ENCODE data around the gene NCS1. TPM values are rescaled to one million over a fixed set of nuclear protein-coding genes. Genes with fewer than 3 reads are reported as not detected.
"Not testable (repeated sequence)": the region's sequence is repeated elsewhere in the genome, so short reads cannot be mapped to it uniquely, and the experiment has no call there.

NCS1 gene
- polyA plus RNA-seq, 3 donors = 1.3 to 5.2 (median 3.9) TPM

GRCh38 chr9:130241198-130241535, 69.0 kb downstream of the NCS1 start:
- no peak overlapping the region for H3K27ac ChIP-seq (ENCODE audit: low read depth, low read length)
- WGBS, 3 donors = 76 to 100% (median 81%) methylated on average over 1 of the region's 1 CpG

GRCh38 chr9:130242270-130243014, 70.2 kb downstream of the NCS1 start:
- 79 to 86% (median 85%) methylated on average over 11 of the region's 11 CpGs for WGBS, 3 donors
- no peak overlapping the region for H3K27ac ChIP-seq (ENCODE audit: low read depth, low read length)

- no peak overlapping the region for H3K27ac ChIP-seq (ENCODE audit: low read depth, low read length)
- WGBS, 3 donors = 21 to 28% (median 28%) methylated on average over 34 to 35 of the region's 35 CpGs
Observed at GRCh38 chr9:130243015-130243881, 71.0 kb downstream of the NCS1 start.

DNA sequence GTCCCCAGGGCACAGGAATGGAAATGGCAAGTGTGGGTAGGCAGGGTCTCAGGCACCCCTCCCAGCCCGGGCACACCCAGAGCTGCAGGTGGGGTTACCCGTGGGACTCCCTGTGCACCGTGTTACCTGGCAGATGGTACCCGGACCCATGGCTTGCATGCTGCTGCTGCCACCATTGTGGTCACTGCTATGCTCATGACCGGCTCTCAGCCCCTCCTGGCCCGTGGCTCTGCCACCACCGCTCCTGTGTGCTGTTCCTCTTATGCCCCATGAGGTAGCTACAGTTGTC, 71.6 kb downstream of the NCS1 start:
- no peak overlapping the region for H3K27ac ChIP-seq (ENCODE audit: low read depth, low read length)
- whole genome bisulfite sequencing, 3 donors = 69 to 96% (median 93%) methylated on average over 7 of the region's 7 CpGs

DNA sequence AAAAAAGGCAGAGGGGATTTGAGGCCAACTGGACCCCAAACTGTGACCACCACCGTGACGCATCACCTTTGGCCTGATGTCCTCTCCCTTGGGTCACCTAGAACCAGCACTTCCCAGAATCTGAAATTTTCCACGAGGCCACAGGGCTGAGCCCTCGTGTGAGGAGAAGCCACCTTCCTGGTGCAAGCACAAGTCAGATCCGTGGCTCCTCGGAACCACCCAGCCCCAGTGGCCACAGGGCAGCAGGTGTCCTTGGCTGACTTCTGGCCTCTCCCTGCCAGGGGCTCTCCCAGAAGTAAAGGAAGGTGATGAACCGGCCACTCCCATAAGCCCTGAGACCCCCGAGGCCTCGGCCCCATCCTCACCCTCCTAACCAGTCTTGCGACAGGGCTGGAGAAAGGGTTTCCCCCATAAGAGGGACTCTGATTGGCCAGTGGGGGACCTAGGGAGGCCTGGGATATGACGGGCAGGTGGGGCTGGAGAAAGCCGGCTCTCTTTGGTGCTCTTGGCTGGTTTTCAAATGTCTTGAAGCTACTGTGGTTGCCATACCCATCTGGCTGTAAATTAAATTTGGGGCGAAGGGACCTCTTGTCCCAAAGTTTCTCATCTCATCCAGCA, 72.5 kb downstream of the NCS1 start:
- H3K27ac ChIP-seq (ENCODE audit: low read depth, low read length) = no peak overlapping the region
- 80 to 92% (median 92%) methylated on average over 11 to 13 of the region's 13 CpGs for WGBS, 3 donors

GRCh38 chr9:130245474-130245873, 73.3 kb downstream of the NCS1 start:
- H3K27ac ChIP-seq (ENCODE audit: low read depth, low read length) = no peak overlapping the region
- 87 to 94% (median 91%) methylated on average over 11 of the region's 11 CpGs for WGBS, 3 donors

- 87 to 90% (median 90%) methylated on average over 3 of the region's 3 CpGs for WGBS, 3 donors
- H3K27ac ChIP-seq (ENCODE audit: low read depth, low read length) = no peak overlapping the region
Observed at GRCh38 chr9:130246126-130246525, 73.9 kb downstream of the NCS1 start.

GRCh38 chr9:130254747-130255630, 82.8 kb downstream of the NCS1 start:
- whole genome bisulfite sequencing, 3 donors = 81 to 88% (median 82%) methylated on average over 23 of the region's 23 CpGs
- no peak overlapping the region for H3K27ac ChIP-seq (ENCODE audit: low read depth, low read length)

DNA sequence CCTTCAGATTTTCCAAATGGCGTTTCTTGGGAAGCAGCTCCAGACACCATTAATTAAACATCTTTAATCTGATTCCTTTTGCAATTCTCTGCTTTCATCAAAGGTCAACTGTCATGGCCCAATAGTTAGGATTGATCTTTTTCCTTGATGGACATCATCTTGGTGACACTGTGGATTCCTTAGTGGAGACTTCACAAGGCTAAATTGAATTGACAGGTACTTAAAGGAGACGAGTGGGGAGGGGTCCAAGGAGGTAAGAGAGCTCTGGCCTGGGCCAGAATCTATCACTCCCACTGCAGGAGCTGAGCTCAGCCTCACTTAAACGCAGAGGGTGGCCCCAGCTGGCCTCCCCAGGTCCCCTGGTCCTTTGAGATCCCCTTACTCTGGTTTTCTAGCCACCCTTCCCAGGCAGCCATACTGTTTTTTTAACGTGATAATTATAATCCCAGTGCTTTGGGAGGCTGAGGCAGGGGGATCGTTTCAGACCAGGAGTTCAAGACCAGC, 83.5 kb downstream of the NCS1 start:
- H3K27ac ChIP-seq (ENCODE audit: low read depth, low read length) = no peak overlapping the region
- 60 to 76% (median 71%) methylated on average over 5 of the region's 5 CpGs for WGBS, 3 donors

DNA sequence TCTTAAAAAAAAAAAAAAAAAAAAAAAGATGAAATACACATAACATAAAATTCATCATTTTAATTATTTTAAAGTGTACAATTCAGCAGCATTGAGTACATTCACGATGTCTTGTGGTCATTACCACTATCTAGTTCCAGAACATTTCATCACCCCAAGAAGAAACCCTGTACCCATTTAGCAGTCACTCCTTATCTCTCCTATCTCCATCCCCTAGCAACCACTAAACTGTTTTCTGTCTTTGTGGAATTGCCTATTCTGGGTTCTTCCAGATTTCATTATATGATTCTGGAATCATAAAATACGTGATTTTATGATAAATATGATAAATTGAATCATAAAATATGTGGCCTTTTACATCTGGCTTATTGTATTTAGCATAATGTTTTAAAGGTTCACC, 84.4 kb downstream of the NCS1 start:
- H3K27ac ChIP-seq (ENCODE audit: low read depth, low read length) = no peak overlapping the region
- 74 to 76% (median 76%) methylated on average over 2 of the region's 2 CpGs for WGBS, 3 donors

DNA sequence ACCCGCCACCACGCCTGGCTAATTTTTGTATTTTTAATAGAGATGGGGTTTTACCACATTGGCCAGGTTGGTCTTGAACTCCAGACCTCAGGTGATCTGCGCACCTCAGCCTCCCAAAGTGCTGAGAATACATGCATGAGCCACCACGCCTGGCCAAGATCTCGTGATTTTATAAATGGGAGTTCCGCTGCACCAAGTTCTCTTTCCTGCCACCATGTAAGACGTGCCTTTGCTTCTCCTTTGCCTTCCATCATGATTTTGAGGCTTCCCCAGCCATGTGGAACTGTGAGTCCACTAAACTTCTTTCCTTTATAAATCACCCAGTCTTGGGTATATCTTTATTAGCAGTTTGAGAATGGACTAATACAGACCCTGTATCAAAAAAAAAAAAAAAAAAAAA, 85.9 kb downstream of the NCS1 start:
- 92 to 97% (median 92%) methylated on average over 7 of the region's 7 CpGs for WGBS, 3 donors
- not testable (repeated sequence) for H3K27ac ChIP-seq (ENCODE audit: low read depth, low read length)

DNA sequence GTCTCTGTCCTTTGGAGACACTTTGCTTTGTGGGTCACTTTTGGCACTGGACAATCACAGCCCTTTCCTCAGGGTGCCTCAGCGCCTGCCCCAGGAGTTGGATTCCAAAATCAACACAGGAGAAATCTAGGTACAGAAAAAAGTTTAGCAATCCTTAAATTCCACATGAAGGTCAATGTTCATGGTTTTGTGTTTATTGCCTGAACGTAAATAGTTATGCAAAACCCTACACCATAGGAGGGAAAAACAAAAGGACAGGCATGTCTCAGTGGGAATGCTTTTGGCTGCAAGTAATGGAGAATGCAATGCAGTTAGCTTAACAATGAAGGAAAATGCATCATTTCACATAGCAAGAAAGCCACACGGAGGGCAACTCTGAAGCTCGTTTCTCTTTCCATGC, 86.8 kb downstream of the NCS1 start:
- no peak overlapping the region for H3K27ac ChIP-seq (ENCODE audit: low read depth, low read length)
- 76 to 86% (median 85%) methylated on average over 4 of the region's 4 CpGs for WGBS, 3 donors

- WGBS, 3 donors = 62 to 71% (median 67%) methylated on average over 16 of the region's 16 CpGs
- H3K27ac ChIP-seq (ENCODE audit: low read depth, low read length) = no peak overlapping the region
Observed at GRCh38 chr9:130260816-130261765, 88.9 kb downstream of the NCS1 start.

- WGBS, 3 donors = 79 to 81% (median 80%) methylated on average over 17 of the region's 17 CpGs
- H3K27ac ChIP-seq (ENCODE audit: low read depth, low read length) = no peak overlapping the region
Observed at GRCh38 chr9:130262061-130262745, 90.0 kb downstream of the NCS1 start.

GRCh38 chr9:130262771-130263170, 90.6 kb downstream of the NCS1 start:
- WGBS, 3 donors = 76 to 86% (median 85%) methylated on average over 7 of the region's 7 CpGs
- H3K27ac ChIP-seq (ENCODE audit: low read depth, low read length) = no peak overlapping the region

GRCh38 chr9:130263601-130264413, 91.6 kb downstream of the NCS1 start:
- no peak overlapping the region for H3K27ac ChIP-seq (ENCODE audit: low read depth, low read length)
- WGBS, 3 donors = 53 to 62% (median 55%) methylated on average over 10 of the region's 10 CpGs
